ENCODE results near the gene SEMA3B. TPM values are rescaled to one million over a fixed set of nuclear protein-coding genes. Genes with fewer than 3 reads are reported as not detected.

SEMA3B gene
- total RNA-seq (2014; rRNA removed; shearing (Covaris generic)), result 0.10 and 0.28 TPM in 2 replicates
- total RNA-seq (2022), result 0.82 and 1.2 TPM in 2 replicates
- Bru-seq, nascent RNA, result percentile 16 among the genes with signal in this experiment
- BruChase-seq, experiment 1, labeled RNA remaining after a 6-hour chase, result percentile 17 among the genes with signal in this experiment
- percentile 22 among the genes with signal in this experiment for BruChase-seq, experiment 2, labeled RNA remaining after a 2-hour chase
- long read RNA-seq, result 0 reads

DNA sequence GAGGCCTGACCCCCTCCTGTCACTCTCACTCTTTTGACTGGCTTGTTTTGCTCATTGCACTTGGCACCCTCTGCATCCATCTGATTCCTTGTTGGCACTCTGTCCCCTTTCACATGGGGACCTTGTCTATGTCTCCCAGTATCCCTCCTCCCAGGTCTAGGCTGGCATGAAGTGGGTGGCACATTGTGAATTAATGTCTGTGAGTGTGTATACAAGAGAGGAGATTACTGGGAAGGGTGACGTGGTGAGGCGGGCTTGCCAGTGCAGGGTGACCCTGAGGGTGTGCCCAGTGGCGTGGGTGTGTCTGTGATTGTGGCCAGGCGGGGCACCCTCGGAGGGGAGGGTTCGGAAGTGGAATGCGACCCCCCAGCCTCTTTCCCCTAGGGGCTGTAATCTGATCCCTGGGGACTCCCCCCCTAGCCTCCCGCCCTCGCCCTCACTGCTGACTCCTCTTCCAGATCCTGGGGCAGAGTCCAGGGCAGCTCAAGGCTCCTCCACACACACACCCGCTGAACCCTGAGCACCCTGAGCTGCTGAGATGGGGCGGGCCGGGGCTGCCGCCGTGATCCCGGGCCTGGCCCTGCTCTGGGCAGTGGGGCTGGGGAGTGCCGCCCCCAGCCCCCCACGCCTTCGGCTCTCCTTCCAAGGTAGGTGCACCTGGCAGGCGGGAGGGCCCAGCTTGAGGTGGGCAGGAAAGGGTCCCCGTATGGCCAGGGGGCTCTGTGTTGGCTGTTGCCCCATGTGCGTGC is at the start of gene SEMA3B:
Gene SEMA3B (plus strand): TSS at position 445 of the 749 bp plus-strand sequence. CDS start 94 bp downstream, at position 539.
- H2AFZ ChIP-seq (ENCODE audit: low read length), result no peak within 1 kb of the TSS
- no peaks in the 10 kb centered on the region for H3K36me3 ChIP-seq (ENCODE audit: insufficient read depth, low read length)
- no peaks in the 10 kb centered on the region for H4K20me1 ChIP-seq (ENCODE audit: insufficient read depth, low read length)
- CTCF ChIA-PET (ENCODE audit: unreplicated experiment), result no interaction called here
- no TSS peak for BruUV-seq (replicated peaks)
- no peak for TF ChIP-seq EZH2phosphoT487 (IDR thresholded peaks at IDR 0.05; ENCODE audit: borderline replicate concordance, low read depth, low read length)
- TF ChIP-seq, protein P1, sequence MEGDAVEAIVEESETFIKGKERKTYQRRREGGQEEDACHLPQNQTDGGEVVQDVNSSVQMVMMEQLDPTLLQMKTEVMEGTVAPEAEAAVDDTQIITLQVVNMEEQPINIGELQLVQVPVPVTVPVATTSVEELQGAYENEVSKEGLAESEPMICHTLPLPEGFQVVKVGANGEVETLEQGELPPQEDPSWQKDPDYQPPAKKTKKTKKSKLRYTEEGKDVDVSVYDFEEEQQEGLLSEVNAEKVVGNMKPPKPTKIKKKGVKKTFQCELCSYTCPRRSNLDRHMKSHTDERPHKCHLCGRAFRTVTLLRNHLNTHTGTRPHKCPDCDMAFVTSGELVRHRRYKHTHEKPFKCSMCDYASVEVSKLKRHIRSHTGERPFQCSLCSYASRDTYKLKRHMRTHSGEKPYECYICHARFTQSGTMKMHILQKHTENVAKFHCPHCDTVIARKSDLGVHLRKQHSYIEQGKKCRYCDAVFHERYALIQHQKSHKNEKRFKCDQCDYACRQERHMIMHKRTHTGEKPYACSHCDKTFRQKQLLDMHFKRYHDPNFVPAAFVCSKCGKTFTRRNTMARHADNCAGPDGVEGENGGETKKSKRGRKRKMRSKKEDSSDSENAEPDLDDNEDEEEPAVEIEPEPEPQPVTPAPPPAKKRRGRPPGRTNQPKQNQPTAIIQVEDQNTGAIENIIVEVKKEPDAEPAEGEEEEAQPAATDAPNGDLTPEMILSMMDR (conservative IDR thresholded peaks at IDR 0.05; ENCODE audit: low read length), result no peak
- no peak for DNase-seq (ENCODE audit: low spot score)
- H3K27ac ChIP-seq (ENCODE audit: low read depth, low read length, poor library complexity, severe bottlenecking), result no peak within 1 kb of the TSS
- peaks cover 5% of the 10 kb centered on the region for H3K4me1 ChIP-seq (ENCODE audit: insufficient read depth, low read length, poor library complexity, severe bottlenecking)
- H3K9me2 ChIP-seq (ENCODE audit: insufficient read depth, low read length), result no peaks in the 10 kb centered on the region
- no peaks in the 10 kb centered on the region for H3K79me2 ChIP-seq (ENCODE audit: insufficient read depth, low read depth, low read length)
- H3K4me2 ChIP-seq (ENCODE audit: low read length), result no peak within 1 kb of the TSS
- no peak within 1 kb of the TSS for H3K4me3 ChIP-seq (ENCODE audit: low read depth, low read length, poor library complexity, severe bottlenecking)
- intact Hi-C loops (cut with micrococcal nuclease; ENCODE audit: unreplicated experiment), result no loop called here
- POLR2A ChIA-PET, result interaction anchor here (0.6 kb wide), 1 partner anchor 31 kb away, joined by 6 read pairs; no protein-coding TSS in a partner anchor
- no peaks in the 10 kb centered on the region for H3K9me3 ChIP-seq (ENCODE audit: low read length)

DNA sequence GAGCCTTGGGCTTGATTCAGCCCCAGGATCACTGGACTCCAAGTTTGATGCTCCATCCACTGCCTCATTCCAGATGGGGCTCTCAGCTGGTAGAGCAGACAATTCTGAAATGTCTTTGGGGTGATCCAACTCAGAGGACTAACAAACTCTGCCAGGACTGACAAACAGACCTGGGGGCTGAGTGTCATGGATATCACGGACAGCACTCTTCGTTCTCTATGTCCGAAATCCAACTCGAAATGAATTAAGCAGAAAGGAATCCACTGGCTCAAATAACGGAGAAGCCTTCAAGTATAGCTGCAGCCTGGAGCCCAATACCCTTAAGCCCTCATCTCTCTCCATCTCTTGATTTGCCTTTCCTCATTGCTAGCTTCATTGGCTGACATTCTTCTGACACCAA is 49.7 kb upstream of the SEMA3B start:
- CTCF ChIA-PET (ENCODE audit: unreplicated experiment), result interaction anchor here (0.7 to 1.6 kb wide), 2 partner anchors 25 to 80 kb away, joined by 3 to 9 read pairs; partner anchors contain the start of genes HYAL3 and NAA80
- H3K79me2 ChIP-seq (ENCODE audit: insufficient read depth, low read depth, low read length), result no peaks in the 10 kb centered on the region
- H2AFZ ChIP-seq (ENCODE audit: low read length), result no peak overlapping the region
- H3K4me2 ChIP-seq (ENCODE audit: low read length), result no peak overlapping the region
- TF ChIP-seq EZH2phosphoT487 (IDR thresholded peaks at IDR 0.05; ENCODE audit: borderline replicate concordance, low read depth, low read length), result no peak
- TF ChIP-seq, protein P1 (conservative IDR thresholded peaks at IDR 0.05; ENCODE audit: low read length), result no peak
- intact Hi-C loops (cut with micrococcal nuclease; ENCODE audit: unreplicated experiment), result no loop called here
- no peak overlapping the region for H3K27ac ChIP-seq (ENCODE audit: low read depth, low read length, poor library complexity, severe bottlenecking)
- no peaks in the 10 kb centered on the region for H3K36me3 ChIP-seq (ENCODE audit: insufficient read depth, low read length)
- H3K9me2 ChIP-seq (ENCODE audit: insufficient read depth, low read length), result no peaks in the 10 kb centered on the region
- H4K20me1 ChIP-seq (ENCODE audit: insufficient read depth, low read length), result no peaks in the 10 kb centered on the region
- no peak overlapping the region for H3K4me3 ChIP-seq (ENCODE audit: low read depth, low read length, poor library complexity, severe bottlenecking)
- BruUV-seq (replicated peaks), result no TSS peak
- POLR2A ChIA-PET, result interaction anchor here (0.6 to 0.9 kb wide), 2 partner anchors 19 to 25 kb away, joined by 3 to 5 read pairs; no protein-coding TSS in a partner anchor
- no peak for DNase-seq (ENCODE audit: low spot score)
- no peaks in the 10 kb centered on the region for H3K9me3 ChIP-seq (ENCODE audit: low read length)
- H3K4me1 ChIP-seq (ENCODE audit: insufficient read depth, low read length, poor library complexity, severe bottlenecking), result peaks cover 14% of the 10 kb centered on the region
